ENCODE measurements around the gene ZBTB47. TPM values are rescaled to one million over a fixed set of nuclear protein-coding genes. Genes with fewer than 3 reads are reported as not detected.

ZBTB47 gene
- total RNA-seq, 1 donor = 5.9 TPM

DNA sequence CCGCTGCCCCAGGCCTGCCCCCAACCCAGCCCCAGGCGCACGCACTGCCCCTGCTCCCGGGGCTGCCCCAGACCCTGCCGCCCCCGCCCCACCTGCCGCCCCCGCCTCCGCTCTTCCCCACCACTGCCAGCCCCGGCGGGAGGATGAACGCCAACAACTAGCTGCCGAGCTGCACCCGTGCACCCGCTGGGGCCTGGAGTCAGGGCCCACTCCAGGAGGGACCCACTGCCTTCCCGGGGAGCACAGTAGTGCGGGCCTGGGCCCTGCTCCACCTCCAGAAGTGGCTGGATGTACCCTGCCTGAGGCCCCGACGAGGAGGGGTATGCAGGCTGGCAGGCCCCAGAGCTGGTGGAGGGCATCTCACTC is 10.9 kb downstream of the ZBTB47 start:
- no peak for DNase-seq (ENCODE audit: low read depth in 2 of 3, low spot score in 2 of 3)

DNA sequence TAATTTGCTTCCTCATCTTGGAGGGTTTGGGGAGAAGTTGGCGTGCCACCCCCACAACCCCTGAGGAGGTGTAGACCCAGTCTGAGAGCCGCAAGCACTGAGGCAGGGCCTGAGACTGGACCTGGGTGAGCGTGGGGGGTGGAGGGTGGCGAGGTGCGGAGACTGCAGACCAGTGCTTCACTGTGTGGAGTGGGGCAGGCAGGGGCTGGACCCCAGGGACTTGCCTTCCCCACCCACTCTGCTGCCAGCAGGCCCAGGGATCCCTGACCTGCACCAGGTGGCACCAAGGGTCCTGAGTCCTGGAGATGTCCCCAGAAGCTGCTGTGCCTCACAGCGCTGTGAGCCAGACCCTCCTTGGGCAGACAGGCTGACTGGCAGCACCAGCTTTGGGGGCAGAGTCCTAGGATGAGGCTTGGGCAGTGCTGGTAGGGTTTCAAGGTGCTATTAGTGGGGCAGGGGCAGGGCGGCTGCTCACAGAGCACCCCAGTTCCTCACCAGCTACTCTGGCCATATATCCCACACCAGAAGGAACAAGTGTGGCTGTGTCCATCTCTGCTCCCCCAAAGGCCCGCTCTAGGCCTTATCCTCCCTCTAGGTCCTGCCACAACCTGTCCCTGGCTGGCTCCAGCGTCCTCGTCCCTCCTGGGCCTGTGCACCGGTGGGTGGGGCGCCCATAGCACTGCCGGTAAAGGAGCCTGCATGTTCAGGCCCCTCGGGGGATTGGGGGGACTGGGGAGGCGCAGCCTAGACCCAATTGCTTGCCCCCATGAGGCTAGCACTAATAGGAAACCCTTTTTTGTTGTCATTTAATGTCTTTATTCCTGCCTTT is 11.8 kb downstream of the ZBTB47 start:
- no peak for DNase-seq (ENCODE audit: low read depth in 2 of 3, low spot score in 2 of 3)

DNA sequence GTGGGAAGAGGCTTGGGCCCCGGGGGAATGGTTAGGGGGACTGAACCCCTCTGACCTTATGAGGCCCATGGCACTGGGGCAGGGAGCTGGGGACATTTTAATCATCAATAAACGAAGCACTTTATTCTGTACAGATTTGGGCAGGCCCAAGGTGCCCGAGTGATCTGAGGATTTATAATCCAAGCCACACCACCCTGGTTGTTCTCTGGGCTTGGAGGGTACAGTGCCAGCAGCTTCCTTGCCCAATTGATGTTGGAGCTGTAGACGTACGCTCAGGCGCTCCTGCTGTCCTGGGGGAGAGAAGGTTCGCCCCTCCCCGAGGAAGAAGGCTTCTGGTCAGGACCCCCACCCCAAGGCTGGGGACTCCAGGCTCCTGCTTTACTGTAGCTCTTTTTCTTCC is 12.5 kb downstream of the ZBTB47 start:
- no peak for DNase-seq (ENCODE audit: low read depth in 2 of 3, low spot score in 2 of 3)

DNA sequence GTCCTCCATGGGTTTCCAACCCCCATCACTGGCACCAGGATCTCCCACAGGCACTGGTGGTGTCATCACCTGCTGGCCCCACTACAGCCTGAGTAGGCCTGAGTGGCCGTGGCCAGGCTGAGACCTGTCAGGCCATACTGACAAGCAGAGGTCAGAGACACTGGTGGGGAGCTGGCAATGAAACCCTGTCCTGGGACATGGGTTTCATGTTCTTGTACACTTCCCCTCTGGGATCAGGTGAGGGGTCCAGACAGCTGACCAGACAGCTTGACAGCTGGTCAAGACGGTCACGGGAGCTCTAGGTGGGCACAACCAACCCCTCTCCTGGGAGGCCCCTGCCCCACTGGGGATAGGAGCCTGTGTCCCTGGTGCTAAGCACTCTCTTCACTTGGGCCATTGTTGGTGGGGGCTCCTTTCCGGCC is 13.1 kb downstream of the ZBTB47 start:
- DNase-seq (ENCODE audit: low read depth in 2 of 3, low spot score in 2 of 3) = no peak

DNA sequence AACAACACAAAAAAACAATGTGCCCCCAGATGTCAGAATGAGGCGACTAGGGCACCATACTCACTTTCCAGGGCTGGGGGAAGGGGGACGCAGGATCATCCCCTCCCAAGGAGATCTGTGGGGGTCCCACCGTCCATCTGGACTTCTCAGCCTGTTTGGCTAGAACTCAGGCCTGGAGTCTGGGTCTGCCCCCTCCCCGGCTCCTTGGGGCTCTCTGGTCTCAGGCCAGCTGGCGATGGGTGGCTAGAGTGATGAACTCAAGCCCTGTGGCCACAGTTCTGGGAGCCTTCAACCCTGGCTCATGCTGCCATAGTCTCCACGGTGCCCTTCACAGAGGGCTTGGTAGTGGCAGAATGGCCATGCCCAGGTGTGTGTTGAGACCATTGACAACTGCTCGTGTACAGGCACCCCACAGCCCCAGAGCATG is 13.6 kb downstream of the ZBTB47 start:
- DNase-seq (ENCODE audit: low read depth in 2 of 3, low spot score in 2 of 3) = no peak

DNA sequence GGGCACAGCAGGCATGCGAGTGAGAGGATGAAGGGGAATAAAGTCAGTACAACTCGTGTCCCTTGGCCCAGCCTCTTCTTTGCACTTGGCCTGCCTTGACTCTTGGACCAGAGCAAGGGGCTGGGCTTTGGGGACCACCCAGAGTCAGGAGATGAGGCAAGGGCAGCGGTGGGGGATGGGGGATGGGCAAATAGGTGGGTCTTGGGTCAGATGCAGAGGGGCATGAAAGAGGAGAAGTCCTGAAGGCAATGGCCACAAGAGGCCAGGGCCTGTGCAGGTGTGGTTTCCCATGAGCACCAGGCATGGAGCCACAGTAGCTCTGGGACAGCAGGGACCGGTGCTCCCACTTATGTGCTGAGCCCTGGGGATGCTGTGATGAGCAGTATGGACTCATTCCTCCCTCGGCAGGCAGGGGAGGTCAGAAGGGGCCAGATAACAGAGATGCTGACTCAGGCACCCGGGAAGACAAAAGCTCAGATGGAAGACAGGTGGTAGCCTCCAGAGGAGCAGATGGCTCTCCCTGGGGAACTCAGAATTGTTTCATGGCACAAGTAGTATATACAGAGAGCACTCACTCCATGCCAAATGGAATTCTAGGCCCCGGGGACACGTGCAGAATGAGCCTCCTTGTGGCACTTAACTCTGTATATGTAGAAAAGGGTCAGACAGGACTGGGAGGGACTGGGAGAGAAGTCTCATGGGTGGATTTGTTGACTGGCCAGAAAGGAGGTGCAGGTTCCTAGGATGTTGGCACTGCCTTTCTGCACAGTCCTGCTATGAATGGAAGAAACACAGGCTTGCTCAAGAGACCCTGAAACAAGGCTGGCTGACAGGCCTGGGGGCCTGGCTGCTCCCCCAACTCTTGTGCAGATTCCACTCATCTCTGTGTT is 14.3 kb downstream of the ZBTB47 start:
- no peak for DNase-seq (ENCODE audit: low read depth in 2 of 3, low spot score in 2 of 3)

DNA sequence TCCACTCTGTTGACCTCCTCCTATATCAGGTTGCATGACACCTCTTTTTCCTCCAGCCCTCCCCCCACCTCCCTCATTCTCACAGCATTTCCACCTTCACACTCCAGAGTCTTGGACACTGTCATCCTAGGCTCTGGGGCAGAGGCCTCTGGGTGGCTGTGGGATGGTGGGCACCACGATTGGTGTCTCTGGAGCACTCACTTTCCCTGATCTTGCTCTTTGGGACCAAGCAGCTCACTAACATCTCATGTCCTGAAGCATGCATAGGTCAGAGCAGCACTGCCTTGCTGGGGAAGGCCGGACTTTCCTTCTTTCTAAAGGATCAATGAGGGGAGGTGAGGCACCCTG is 14.9 kb downstream of the ZBTB47 start:
- DNase-seq (ENCODE audit: low read depth in 2 of 3, low spot score in 2 of 3) = no peak

DNA sequence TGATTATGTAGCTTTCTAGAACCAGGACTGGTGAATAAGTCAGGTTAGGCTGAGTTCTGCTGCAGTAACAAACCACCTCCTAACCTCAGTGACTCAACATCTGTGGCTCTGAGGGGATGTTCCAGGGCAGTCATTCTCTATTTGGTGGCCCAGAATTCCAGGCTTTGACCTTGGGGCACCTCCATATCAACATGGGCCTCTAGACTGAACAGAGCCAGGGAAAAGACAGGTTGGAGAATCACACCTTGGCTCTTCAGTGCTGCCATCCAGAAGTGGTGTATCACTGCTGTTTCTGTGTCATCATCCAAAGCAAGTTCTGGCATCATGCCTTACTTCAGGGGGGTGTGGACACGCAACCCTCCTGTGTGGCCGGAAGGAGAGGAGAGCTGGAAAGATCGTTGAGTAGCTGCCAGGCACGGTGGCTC is 15.3 kb downstream of the ZBTB47 start:
- DNase-seq (ENCODE audit: low read depth in 2 of 3, low spot score in 2 of 3) = no peak

DNA sequence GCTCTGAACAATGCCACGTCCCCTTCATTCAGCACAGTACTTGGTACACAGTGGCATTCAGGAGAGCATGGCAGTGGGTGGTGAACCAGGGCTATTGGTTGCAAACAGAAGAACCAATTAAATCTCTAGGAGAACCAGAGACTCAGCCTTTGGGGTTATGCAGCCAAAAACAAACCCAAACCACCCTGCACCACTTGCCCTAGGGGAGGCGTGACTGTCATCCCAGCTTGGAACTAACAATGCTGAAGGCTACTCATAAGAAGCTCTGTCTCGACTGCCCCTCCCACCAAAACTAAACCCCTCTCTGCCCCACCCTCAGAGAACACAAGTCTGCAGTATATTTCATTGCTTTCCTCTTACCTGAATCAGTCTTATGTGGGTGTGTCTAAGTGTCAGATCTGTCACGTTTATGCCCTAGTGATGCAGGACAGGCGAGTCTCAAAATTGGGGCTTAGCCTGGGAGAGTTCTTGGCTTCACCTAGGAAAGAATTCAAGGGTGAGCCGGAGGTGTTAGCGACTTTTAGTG is 16.6 kb downstream of the ZBTB47 start:
- DNase-seq (ENCODE audit: low read depth in 2 of 3, low spot score in 2 of 3) = no peak

DNA sequence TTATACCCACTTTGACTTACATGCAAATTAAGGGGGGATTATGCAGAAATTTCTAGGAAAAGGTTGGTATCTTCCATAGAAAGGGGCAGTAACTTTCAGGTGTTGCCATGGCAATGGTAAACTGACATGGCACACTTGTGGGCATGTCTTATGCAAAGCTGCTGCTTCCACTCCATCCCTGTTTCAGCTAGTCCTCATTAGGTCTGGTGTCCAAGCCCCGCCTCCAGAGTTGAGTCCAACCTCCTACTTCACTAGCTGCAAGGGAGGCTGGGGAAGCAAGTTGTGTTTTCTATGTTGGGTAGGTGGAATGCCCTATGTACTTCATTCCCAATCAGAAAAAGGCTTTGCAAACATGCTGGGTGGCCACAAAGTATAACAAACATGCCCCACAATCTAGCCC is 17.2 kb downstream of the ZBTB47 start:
- no peak for DNase-seq (ENCODE audit: low read depth in 2 of 3, low spot score in 2 of 3)

DNA sequence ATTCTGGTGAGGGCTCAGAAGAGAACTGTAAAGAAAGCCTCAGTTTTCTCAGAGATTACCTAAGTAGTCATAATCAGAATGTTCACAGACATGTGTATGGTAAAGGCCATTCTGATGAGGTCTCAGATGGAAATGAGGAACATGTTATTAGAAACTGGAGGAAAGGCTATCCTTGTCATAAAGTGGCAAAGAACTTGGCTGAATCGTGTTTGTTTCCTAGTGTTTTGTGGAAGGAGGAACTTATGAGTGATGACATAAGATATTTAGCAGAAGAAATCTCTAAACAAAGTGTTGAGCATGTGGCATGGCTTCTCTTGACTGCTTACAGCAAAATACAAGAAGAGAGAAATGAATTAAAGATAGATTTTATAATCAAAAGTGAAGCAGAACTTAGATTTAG is 19.0 kb downstream of the ZBTB47 start:
- DNase-seq (ENCODE audit: low read depth in 2 of 3, low spot score in 2 of 3) = no peak

DNA sequence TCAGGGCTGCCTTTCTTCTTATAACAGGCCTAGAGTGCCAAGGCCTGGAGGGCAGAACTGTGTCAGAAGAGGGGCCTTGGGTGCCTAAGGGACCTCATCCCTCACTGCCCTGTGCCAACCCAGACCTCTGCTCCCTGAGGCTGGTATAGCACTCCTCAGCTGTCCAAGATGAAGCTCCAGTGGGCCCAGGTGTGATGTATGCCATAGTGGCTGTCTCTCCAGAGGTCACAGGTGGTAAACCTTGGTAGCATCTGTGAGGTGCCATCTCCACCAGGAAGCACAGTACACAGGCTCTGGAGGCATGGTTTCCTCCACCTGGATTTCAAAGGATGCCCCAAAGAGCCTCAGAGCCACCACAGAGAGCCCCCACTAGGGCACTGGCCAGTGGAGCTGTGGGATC is 19.6 kb downstream of the ZBTB47 start:
- DNase-seq (ENCODE audit: low read depth in 2 of 3, low spot score in 2 of 3) = no peak

DNA sequence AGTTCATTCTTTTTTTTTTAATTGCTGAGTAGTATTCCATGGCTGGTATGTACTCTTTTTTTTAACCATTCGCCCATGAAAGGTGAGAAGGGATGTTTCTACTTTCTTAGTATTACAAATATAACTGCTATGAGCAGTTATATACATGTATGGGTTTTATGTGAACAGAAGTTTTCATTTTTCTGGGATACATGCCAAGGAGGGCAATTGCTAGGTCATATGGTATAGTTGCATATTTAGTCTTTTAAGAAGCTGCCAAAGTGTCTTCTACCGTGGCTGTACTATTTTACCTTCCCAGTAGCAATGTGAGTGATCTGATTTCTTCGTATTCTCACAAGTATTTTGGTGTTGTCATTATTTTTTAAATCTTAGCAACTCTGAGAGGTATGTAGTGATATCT is 20.6 kb downstream of the ZBTB47 start:
- DNase-seq (ENCODE audit: low read depth in 2 of 3, low spot score in 2 of 3) = no peak

DNA sequence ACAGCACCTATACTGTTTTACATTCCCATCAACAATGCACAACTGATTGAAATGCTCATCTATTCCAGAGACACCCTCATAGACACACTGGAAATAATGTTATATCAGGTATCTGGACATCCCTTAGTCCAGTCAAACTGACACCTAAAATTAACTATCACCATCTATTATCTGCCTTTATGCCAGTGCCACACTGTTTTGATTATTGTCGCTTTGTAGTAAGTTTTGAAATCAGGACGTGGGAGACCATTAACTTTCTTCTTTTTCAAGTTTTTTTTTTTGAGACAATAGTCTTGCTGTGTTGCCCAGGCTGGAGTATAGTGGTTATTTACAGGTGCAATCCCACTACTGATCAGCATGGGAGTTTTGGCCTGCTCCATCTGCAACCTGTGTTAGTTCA is 22.4 kb downstream of the ZBTB47 start:
- no peak for DNase-seq (ENCODE audit: low read depth in 2 of 3, low spot score in 2 of 3)

DNA sequence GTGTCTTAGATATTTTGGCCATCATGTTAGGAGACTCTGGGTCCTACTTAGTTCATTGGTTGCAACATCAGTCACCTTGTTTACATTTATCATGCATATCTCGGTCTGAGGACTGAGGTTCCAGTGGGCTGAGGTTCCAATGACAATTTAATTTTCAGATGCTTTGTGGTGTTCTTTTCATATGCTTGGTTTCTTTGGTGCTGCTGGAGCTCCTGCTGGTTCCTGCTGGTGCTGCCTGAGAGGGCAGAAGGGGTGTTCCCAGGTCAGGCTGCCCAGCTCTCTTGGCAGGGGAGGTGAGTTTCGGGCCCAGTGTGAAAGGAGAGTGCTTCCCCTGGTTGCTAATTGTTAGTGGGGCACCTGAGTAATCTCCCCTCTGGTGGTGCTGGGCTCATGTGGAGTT is 24.9 kb downstream of the ZBTB47 start:
- DNase-seq (ENCODE audit: low read depth in 2 of 3, low spot score in 2 of 3) = no peak

DNA sequence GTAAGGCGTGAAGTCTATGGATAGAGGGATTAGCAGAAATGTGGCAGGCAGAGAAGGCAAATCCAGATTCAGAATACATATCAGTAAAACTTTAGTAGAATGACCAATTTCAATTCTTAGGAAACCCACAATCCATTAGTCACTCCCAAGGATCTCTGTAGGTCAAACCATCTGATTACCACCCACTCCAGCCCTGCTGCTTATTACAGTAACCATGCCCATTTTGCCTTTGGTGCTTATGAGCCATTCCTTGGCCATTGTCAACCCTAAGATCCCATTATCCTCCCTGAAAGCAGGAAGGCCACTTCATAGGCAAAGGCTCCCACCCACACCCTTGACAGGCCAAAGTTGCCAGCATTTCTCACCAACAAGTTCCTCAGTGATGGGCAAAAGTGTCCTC is 26.8 kb downstream of the ZBTB47 start:
- no peak for DNase-seq (ENCODE audit: low read depth in 2 of 3, low spot score in 2 of 3)

DNA sequence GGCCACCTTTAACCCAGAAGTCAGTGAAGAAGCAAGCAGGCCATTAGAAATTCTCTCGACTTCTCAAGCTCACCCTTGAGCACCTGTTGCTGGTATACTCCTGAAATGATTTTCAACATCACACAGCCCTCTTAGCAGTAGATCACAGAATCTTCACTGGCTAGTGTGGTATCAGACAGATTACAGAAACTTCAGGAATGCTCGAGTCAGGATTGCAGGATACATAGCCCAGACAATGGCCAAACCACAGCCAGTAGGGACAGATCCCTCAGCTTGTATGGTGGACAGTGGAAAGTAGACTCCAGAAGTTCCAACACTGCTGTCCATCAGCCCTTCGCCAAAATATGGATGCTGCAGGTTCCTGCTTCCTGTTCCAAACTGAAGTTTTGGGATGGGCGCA is 27.3 kb downstream of the ZBTB47 start:
- DNase-seq (ENCODE audit: low read depth in 2 of 3, low spot score in 2 of 3) = no peak

DNA sequence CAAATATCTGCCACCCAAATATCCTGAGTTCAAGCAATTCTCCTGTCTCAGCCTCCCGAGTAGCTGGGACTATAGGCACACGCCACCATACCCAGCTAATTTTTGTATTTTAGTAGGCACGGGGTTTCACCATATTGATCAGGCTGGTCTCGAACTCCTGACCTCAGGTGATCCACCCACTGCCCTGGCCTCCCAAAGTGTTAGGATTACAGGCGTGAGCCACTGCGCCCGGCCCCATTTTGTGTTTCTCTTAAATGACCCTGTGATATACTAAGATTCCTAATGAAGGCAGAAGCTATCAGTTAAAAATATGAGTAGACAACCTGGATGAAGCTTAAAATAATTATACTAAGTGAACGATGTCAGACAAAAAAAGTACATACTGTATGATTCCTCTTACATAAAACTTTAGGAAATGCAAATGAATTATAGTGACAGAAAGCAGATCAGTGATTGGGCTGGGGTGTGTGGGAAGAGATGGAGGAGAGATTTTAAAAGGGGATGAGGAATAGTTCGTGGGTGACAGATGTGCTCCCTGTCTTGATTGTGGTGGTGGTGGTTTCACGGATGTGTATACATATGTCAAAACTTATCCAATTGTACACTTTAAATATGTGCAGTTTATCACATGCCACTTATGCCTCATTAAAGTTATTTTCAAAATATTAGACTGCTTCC is 28.0 kb downstream of the ZBTB47 start:
- no peak for DNase-seq (ENCODE audit: low read depth in 2 of 3, low spot score in 2 of 3)

DNA sequence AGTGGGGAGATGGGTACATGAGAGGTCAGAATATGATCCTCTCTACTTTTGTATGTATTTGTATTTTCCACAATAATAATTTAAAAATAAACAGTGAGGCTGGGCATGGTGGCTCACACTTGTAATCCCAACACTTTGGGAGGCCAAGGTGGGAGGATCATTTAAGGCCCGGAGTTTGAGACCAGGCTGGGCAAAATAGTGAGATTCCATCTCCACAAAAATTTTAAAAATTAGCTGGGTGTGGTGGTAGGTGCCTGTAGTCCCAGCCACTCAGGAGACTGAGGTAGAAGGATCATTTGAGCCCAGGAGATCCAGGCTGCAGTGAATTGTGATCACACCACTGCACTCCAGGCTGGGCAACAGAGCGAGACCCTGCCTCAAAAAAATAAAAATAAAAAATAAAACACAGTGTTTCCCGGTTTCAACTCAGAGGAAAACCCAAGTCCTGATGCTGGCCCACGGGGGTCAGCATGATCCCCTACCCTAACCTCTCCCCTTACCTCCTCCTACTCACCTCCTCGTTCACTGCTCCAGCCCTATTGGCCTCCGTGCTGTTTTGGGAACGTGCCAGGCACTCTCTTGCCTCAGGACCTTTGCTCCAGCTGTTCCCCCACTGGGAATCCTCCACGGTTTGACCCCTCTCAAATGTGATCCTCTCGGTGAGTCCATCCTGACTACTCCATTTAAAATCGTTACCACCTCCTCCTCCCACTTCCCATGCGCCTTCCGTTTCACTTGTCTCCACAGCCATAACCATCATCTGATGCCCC is 29.0 kb downstream of the ZBTB47 start:
- DNase-seq (ENCODE audit: low read depth in 2 of 3, low spot score in 2 of 3) = no peak

DNA sequence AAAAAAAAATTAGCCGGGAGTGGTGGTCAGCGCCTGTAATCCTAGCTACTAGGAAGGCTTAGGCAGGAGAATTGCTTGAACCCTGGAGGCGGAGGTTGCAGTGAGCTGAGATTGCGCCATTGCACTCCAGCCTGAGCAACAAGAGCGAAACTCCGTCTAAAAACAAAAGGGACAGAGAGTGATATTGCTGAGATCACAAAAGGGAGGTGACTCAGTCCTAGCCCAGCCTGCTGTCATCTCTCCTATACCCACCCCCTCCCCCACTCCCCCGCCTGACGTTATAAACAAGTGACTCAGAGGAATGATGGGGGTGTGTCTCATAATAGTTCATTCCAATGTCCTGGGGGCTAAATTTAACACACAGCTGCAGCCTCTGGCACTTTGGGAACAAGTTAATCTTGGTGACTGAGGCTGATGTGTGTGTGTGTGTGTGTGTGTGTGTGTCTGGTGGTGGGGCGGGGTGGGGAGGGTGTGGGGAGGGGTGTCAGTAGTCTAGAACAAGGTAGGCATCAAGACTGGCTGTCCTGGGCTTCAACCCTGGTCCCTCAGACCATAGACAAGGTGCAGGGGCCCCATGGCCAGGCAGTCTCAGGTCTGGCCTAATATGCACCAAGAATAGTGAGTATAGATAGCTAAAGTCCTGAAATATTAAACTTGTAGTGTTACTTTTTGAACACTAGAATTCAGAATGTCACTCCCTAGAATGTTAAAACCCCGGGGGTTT is 30.5 kb downstream of the ZBTB47 start:
- no peak for DNase-seq (ENCODE audit: low read depth in 2 of 3, low spot score in 2 of 3)
